IPS-18a (cell line): Measurements from ENCODE around the gene SOD1.

Experiments
- H3K27ac ChIP-seq: one replicate; pipeline ENCODE4 v1.5.1; 2013; ENCODE audit warnings: low read length
- H3K27me3 ChIP-seq: one replicate; pipeline ENCODE4 v1.6.1; 2013; ENCODE audit warnings: mild to moderate bottlenecking, low read length; ENCODE audit not compliant: control insufficient read depth, insufficient read depth
- H3K36me3 ChIP-seq: one replicate; pipeline ENCODE4 v1.6.1; 2013; ENCODE audit warnings: low read depth, low read length; ENCODE audit not compliant: control insufficient read depth
- H3K4me1 ChIP-seq: one replicate; pipeline ENCODE4 v1.6.1; 2013; ENCODE audit warnings: low read depth, low read length; ENCODE audit not compliant: control insufficient read depth
- H3K4me3 ChIP-seq: one replicate; pipeline ENCODE4 v1.5.1; 2013; ENCODE audit warnings: low read length
- H3K9ac ChIP-seq: one replicate; pipeline ENCODE4 v1.6.1; 2013; ENCODE audit warnings: mild to moderate bottlenecking, low read length, moderate library complexity
- H3K9me3 ChIP-seq: one replicate; pipeline ENCODE4 v1.6.1; 2013; ENCODE audit warnings: low read depth, low read length; ENCODE audit not compliant: control insufficient read depth

The SOD1 gene

GRCh38 chr21:31688603-31689368 is 29.3 kb downstream of the SOD1 start:
- no peaks in the 10 kb centered on the region for H3K9me3 ChIP-seq
- no peak overlapping the region for H3K9ac ChIP-seq
- no peaks in the 10 kb centered on the region for H3K27me3 ChIP-seq
- H3K4me3 ChIP-seq = no peak overlapping the region
- no peak overlapping the region for H3K27ac ChIP-seq
- H3K36me3 ChIP-seq = peaks cover 91% of the 10 kb centered on the region
- no peaks in the 10 kb centered on the region for H3K4me1 ChIP-seq

- Histone ChIP-seq H3K9me3 (no peaks in the 10 kb centered on the region), H3K27ac (no peak overlapping the region), H3K4me1 (no peaks in the 10 kb centered on the region), H3K4me3 (no peak overlapping the region), H3K27me3 (no peaks in the 10 kb centered on the region), H3K9ac (no peak overlapping the region), H3K36me3 (peaks cover 96% of the 10 kb centered on the region)
Observed at GRCh38 chr21:31693222-31693621, 33.7 kb downstream of the SOD1 start.

- Histone ChIP-seq H3K27ac (no peak overlapping the region), H3K9me3 (no peaks in the 10 kb centered on the region), H3K9ac (no peak overlapping the region), H3K27me3 (no peaks in the 10 kb centered on the region), H3K4me3 (no peak overlapping the region), H3K4me1 (no peaks in the 10 kb centered on the region), H3K36me3 (peaks cover 99% of the 10 kb centered on the region)
Observed at GRCh38 chr21:31696424-31696823, 36.9 kb downstream of the SOD1 start.

GRCh38 chr21:31698461-31698860 is 39.0 kb downstream of the SOD1 start:
- Histone ChIP-seq H3K27ac (no peak overlapping the region), H3K4me3 (no peak overlapping the region), H3K27me3 (no peaks in the 10 kb centered on the region), H3K4me1 (no peaks in the 10 kb centered on the region), H3K9me3 (no peaks in the 10 kb centered on the region), H3K36me3 (peaks cover 99% of the 10 kb centered on the region), H3K9ac (no peak overlapping the region)

GRCh38 chr21:31700040-31700439 is 40.5 kb downstream of the SOD1 start:
- no peaks in the 10 kb centered on the region for H3K27me3 ChIP-seq
- peaks cover 93% of the 10 kb centered on the region for H3K36me3 ChIP-seq
- H3K4me1 ChIP-seq = no peaks in the 10 kb centered on the region
- H3K9me3 ChIP-seq = no peaks in the 10 kb centered on the region
- no peak overlapping the region for H3K27ac ChIP-seq
- H3K4me3 ChIP-seq = no peak overlapping the region
- H3K9ac ChIP-seq = no peak overlapping the region

DNA sequence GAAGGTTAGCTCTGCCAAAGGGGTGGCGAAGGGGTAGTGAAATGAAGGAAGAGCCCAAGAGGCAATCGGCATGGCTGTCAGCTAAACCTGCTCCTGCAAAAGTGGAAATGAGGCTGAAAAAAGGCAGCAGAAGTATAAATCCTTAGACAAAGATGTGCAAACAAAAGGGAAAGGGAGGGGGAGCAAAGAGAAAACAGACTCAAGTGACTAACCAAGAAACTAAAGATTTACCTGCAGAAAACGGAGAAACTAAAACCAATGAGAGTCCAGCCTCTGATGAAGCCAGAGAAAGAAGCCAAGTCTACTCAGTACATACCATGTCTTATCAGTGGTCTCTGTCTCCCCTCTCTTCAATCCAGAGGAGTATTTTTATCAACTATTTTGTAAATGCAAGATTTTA is 47.1 kb downstream of the SOD1 start:
- Histone ChIP-seq H3K27me3 (no peaks in the 10 kb centered on the region), H3K4me1 (peaks cover 15% of the 10 kb centered on the region), H3K9ac (no peak overlapping the region), H3K27ac (no peak overlapping the region), H3K9me3 (no peaks in the 10 kb centered on the region), H3K36me3 (peaks cover 32% of the 10 kb centered on the region), H3K4me3 (no peak overlapping the region)

GRCh38 chr21:31707499-31707898 is 48.0 kb downstream of the SOD1 start:
- Histone ChIP-seq H3K9ac (no peak overlapping the region), H3K9me3 (no peaks in the 10 kb centered on the region), H3K4me3 (no peak overlapping the region), H3K27ac (no peak overlapping the region), H3K27me3 (no peaks in the 10 kb centered on the region), H3K36me3 (peaks cover 23% of the 10 kb centered on the region), H3K4me1 (peaks cover 15% of the 10 kb centered on the region)

- H3K36me3 ChIP-seq = peaks cover 13% of the 10 kb centered on the region
Observed at GRCh38 chr21:31708541-31708940, 49.0 kb downstream of the SOD1 start.

GRCh38 chr21:31710586-31710985 is 51.1 kb downstream of the SOD1 start:
- Histone ChIP-seq H3K27ac (no peak overlapping the region), H3K27me3 (no peaks in the 10 kb centered on the region), H3K9ac (no peak overlapping the region), H3K36me3 (no peaks in the 10 kb centered on the region), H3K4me3 (no peak overlapping the region), H3K4me1 (peaks cover 40% of the 10 kb centered on the region), H3K9me3 (no peaks in the 10 kb centered on the region)

More at GRCh38 chr21:31708541-31708940, 49.0 kb downstream of the SOD1 start:
- no peaks in the 10 kb centered on the region for H3K27me3 ChIP-seq
- peaks cover 22% of the 10 kb centered on the region for H3K4me1 ChIP-seq
- H3K9ac ChIP-seq = no peak overlapping the region
- H3K27ac ChIP-seq = no peak overlapping the region
- H3K9me3 ChIP-seq = no peaks in the 10 kb centered on the region
- H3K4me3 ChIP-seq = no peak overlapping the region

DNA sequence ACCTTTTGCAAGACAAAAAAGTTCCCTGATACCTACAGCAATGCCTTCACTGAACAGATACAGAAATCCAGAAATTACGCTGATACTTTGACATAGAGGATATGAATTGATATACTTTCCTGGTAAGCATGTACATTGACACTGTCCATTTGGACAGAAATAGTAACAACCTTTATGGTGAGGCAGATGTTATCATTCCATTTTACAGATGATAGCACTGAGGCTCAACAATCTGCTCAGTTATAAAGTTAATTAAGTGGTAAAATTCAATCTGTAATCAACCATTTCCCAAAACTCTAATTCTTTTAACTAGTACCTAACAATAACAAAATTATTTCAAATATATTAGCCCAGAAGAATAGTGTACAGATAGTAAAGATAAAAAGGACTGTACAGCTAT is 51.8 kb downstream of the SOD1 start:
- peaks cover 48% of the 10 kb centered on the region for H3K4me1 ChIP-seq
- no peak overlapping the region for H3K27ac ChIP-seq
- H3K4me3 ChIP-seq = no peak overlapping the region
- no peaks in the 10 kb centered on the region for H3K9me3 ChIP-seq
- no peaks in the 10 kb centered on the region for H3K36me3 ChIP-seq
- H3K27me3 ChIP-seq = no peaks in the 10 kb centered on the region
- H3K9ac ChIP-seq = no peak overlapping the region

DNA sequence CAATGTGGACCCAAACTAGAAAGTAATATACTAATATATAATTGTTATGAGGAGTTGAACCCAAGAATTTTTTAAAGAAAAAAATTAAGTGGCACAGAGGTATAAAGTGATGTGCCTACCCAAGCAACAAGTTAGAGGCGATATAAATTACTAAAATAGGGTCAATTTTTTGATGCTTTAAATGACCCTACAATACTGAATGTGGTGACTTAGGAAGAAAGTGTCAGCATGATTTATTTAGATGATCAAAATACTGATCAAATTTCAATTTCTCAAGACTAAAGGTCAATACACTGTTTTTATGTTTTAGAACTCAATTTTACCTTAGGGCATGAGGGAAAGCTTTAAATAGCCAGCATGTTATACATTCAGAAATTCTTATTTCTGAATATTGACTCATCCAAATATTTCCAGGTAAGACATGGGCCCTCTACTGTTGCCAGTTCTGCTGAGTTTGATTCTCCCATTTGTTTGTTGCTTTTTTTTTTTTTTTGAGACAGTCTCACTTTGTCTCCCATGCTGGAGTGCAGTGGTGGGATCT is 52.3 kb downstream of the SOD1 start:
- Histone ChIP-seq H3K9ac (no peak overlapping the region), H3K4me1 (peaks cover 53% of the 10 kb centered on the region), H3K27ac (no peak overlapping the region), H3K27me3 (no peaks in the 10 kb centered on the region), H3K9me3 (no peaks in the 10 kb centered on the region), H3K4me3 (no peak overlapping the region), H3K36me3 (no peaks in the 10 kb centered on the region)

GRCh38 chr21:31713115-31713514 is 53.6 kb downstream of the SOD1 start:
- Histone ChIP-seq H3K27me3 (no peaks in the 10 kb centered on the region), H3K4me3 (no peak overlapping the region), H3K9ac (no peak overlapping the region), H3K4me1 (peaks cover 57% of the 10 kb centered on the region), H3K9me3 (no peaks in the 10 kb centered on the region), H3K36me3 (no peaks in the 10 kb centered on the region), H3K27ac (no peak overlapping the region)
